NCI-H2227 (cell line): ENCODE measurements around the gene CNTNAP4.
A peak's percentile ranks its signal among the peaks of the same experiment; 100 is the strongest.

Experiments
- DNase-seq: peaks from one replicate; lab custom pipeline; 2025; ENCODE audit not compliant: unreplicated experiment; lab: John Stamatoyannopoulos, UW

CNTNAP4 gene

GRCh38 chr16:76276745-76277438 lies at the start of gene CNTNAP4:
CNTNAP4 (plus strand) TSS chr16:76277401; CDS start chr16:76277663, 262 bp downstream.
- DNase-seq: peak; percentile 72

GRCh38 chr16:76228546-76229146 lies 48.6 kb upstream of the CNTNAP4 start:
- DNase-seq: no peak

GRCh38 chr16:76232704-76233103 lies 44.5 kb upstream of the CNTNAP4 start:
- no peak for DNase-seq

GRCh38 chr16:76235025-76235424 lies 42.2 kb upstream of the CNTNAP4 start:
- DNase-seq: peak; percentile 56

GRCh38 chr16:76235426-76235825 lies 41.8 kb upstream of the CNTNAP4 start:
- DNase-seq: peak; percentile 56

- no peak for DNase-seq
Observed at GRCh38 chr16:76237471-76237870, 39.7 kb upstream of the CNTNAP4 start.

- DNase-seq: no peak
Observed at GRCh38 chr16:76241755-76242154, 35.4 kb upstream of the CNTNAP4 start.

GRCh38 chr16:76243620-76244019 lies 33.6 kb upstream of the CNTNAP4 start:
- no peak for DNase-seq

- DNase-seq: no peak
Observed at GRCh38 chr16:76246587-76246986, 30.6 kb upstream of the CNTNAP4 start.

GRCh38 chr16:76265434-76266045 lies 11.7 kb upstream of the CNTNAP4 start:
- no peak for DNase-seq

GRCh38 chr16:76268824-76269223 lies 8.4 kb upstream of the CNTNAP4 start:
- no peak for DNase-seq

- DNase-seq: no peak
Observed at GRCh38 chr16:76277460-76278030, 344 bp downstream of the CNTNAP4 start.

- DNase-seq: peak; percentile 14
Observed at GRCh38 chr16:76278086-76278485, 885 bp downstream of the CNTNAP4 start.

GRCh38 chr16:76278980-76279379 lies 1.8 kb downstream of the CNTNAP4 start:
- DNase-seq: peak; percentile 35

- no peak for DNase-seq
Observed at GRCh38 chr16:76280421-76281215, 3.4 kb downstream of the CNTNAP4 start.

GRCh38 chr16:76287466-76287865 lies 10.3 kb downstream of the CNTNAP4 start:
- no peak for DNase-seq

- no peak for DNase-seq
Observed at GRCh38 chr16:76292218-76292617, 15.0 kb downstream of the CNTNAP4 start.

- no peak for DNase-seq
Observed at GRCh38 chr16:76293980-76294379, 16.8 kb downstream of the CNTNAP4 start.

GRCh38 chr16:76294396-76295214 lies 17.4 kb downstream of the CNTNAP4 start:
- DNase-seq: no peak

- no peak for DNase-seq
Observed at GRCh38 chr16:76297941-76298340, 20.7 kb downstream of the CNTNAP4 start.
